ENCODE measurements around the gene TTC39A. TPM values are rescaled to one million over a fixed set of nuclear protein-coding genes. Genes with fewer than 3 reads are reported as not detected.

The TTC39A gene
- total RNA-seq, 4 donors from 2014 or later: 0.66 to 2.1 (median 1.4) TPM; not detected in 1

GRCh38 chr1:51336711-51337110, 6.3 kb upstream of the TTC39A start:
- TF ChIP-seq CTCF (IDR thresholded peaks at IDR 0.05; ENCODE audit: low read depth): no peak

- TF ChIP-seq CTCF (IDR thresholded peaks at IDR 0.05; ENCODE audit: low read depth): no peak
Measured at GRCh38 chr1:51336004-51336403, 5.6 kb upstream of the TTC39A start.

- TF ChIP-seq CTCF (IDR thresholded peaks at IDR 0.05; ENCODE audit: low read depth): no peak
Measured at GRCh38 chr1:51331206-51332100, 1.1 kb upstream of the TTC39A start.

DNA sequence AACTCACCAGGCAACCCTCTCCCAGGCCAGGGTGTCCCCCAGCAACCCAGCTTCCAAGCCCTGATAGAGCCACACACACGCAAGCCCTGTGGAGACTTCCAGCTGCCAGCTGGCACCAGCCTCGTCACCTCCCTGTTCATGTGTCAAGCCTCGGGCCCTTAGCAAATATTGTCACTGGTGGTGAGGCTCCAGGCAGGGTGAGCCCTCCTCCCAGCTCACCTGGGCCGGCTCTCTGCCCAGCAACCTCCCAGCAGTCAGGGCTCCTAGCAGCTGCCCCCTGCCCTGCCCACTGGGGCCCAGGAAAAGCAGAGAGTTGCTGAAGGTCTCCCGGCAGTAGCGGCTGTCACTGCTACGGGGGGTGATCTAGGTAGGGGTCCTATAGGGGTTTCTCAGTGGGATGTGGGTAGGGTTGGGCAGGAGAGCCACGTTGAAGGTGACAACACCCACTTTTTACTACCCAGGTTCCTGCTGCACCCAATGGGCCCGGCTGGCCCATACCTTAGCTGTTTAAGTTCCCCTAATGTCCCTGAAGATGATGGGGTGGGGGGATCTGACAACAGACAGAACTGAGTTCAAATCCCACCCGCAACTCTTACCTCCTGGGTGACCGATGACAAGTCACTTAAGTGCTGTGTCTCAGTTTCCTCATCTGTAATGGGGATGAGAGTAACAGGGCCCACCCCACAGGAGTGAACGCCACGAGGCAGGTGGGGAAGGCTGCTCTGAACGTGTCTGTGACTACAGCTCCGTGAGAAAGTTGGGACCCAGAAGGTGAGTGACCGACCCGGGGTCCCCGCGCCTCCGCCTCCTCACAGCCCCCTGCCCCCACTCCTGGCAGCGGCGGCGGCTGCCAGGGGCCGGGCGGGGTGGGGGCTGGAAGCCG, 678 bp downstream of the TTC39A start:
- no peak for TF ChIP-seq CTCF (IDR thresholded peaks at IDR 0.05; ENCODE audit: low read depth)

DNA sequence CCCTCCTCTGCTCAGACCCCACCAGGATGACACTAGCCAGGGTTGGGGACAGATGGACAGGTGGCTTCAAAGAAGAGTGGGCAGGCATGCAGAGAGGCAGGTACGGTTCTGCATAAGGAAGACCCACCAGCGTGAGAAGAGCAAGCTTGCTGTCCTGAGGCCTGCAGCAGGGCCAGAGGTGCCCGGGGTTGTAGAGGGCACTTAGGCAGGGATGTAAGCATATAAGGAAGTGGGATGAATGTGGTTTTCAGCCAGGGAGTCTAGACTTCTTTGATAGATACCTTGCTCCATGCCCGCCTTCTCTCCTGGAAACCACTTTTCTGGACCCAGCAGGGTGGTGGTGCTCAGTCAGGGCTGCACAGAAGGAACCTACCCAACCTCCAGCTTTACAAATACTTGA, 1.4 kb downstream of the TTC39A start:
- no peak for TF ChIP-seq CTCF (IDR thresholded peaks at IDR 0.05; ENCODE audit: low read depth)

- TF ChIP-seq CTCF (IDR thresholded peaks at IDR 0.05; ENCODE audit: low read depth): no peak
Measured at GRCh38 chr1:51328279-51328678, 2.1 kb downstream of the TTC39A start.

GRCh38 chr1:51327386-51327785, 3.0 kb downstream of the TTC39A start:
- TF ChIP-seq CTCF (IDR thresholded peaks at IDR 0.05; ENCODE audit: low read depth): no peak
